Activated naive CD4-positive, alpha-beta T cell treated with anti-CD3 and anti-CD28 coated beads, Interleukin-2, amount 50 U/mL, for 24 hours (primary cell): ENCODE measurements around the gene MDH1.

ENCODE experiments used
- H3K27ac Mint-ChIP-seq: one replicate; pipeline ENCODE4 v1.8.0; 2021; ENCODE audit warnings: mild to moderate bottlenecking, mixed read lengths
- H3K27me3 Mint-ChIP-seq: one replicate; pipeline ENCODE4 v1.8.0; 2021; ENCODE audit warnings: mixed read lengths
- H3K36me3 Mint-ChIP-seq: one replicate; pipeline ENCODE4 v1.8.0; 2021; ENCODE audit warnings: mixed read lengths
- H3K4me1 Mint-ChIP-seq: one replicate; pipeline ENCODE4 v1.8.0; 2021; ENCODE audit warnings: mixed read lengths
- H3K4me3 Mint-ChIP-seq: one replicate; pipeline ENCODE4 v1.8.0; 2021; ENCODE audit warnings: mild to moderate bottlenecking, mixed read lengths
- H3K9me3 Mint-ChIP-seq: one replicate; pipeline ENCODE4 v1.8.0; 2021; ENCODE audit warnings: mixed read lengths

MDH1 gene

DNA sequence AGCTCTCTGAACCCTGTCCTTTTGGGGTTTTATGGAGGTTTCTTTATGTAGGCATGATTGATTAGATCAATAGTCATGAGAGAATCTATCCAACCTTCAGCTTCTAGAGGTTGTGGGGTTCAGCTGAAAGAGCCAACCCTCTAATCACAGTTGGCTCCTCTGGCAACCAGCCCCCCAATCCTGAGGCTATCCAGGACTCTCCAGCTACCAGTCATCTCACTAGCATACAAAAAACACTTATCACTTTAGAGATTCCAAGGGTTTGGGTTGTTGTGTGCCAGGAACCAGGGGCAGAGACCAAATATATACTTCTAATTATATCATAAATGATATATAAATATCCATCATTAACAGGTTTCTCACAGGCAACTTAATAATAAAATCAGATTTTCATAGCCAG, 12.2 kb upstream of the MDH1 start:
- H3K4me1 Mint-ChIP-seq = peaks cover 11% of the 10 kb centered on the region
- peaks cover 5% of the 10 kb centered on the region for H3K9me3 Mint-ChIP-seq
- H3K36me3 Mint-ChIP-seq = peaks cover 14% of the 10 kb centered on the region
- no peaks in the 10 kb centered on the region for H3K27me3 Mint-ChIP-seq
- H3K4me3 Mint-ChIP-seq = no peak overlapping the region
- no peak overlapping the region for H3K27ac Mint-ChIP-seq

DNA sequence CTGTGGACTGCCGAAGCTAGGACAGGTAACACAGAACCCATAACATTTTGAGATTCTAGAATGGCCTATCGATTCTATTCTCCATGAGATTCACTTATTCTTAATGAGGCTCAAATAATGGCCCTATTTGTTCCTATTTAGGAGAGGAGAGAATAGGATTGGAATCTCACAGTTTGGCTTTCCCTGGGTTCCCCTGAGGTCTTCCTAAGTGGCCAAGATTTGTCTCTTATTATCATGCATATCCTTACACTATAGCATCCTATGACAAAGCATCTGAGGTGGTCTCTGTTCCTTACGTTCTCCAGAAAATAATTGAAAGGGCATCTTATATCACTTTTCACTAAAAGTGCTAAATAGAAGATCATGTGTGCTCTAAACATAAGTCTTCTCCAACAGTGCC, 10.0 kb upstream of the MDH1 start:
- no peak overlapping the region for H3K4me3 Mint-ChIP-seq
- H3K27ac Mint-ChIP-seq = no peak overlapping the region
- H3K4me1 Mint-ChIP-seq = peaks cover 22% of the 10 kb centered on the region
- peaks cover 5% of the 10 kb centered on the region for H3K9me3 Mint-ChIP-seq
- H3K36me3 Mint-ChIP-seq = peaks cover 10% of the 10 kb centered on the region
- no peaks in the 10 kb centered on the region for H3K27me3 Mint-ChIP-seq

DNA sequence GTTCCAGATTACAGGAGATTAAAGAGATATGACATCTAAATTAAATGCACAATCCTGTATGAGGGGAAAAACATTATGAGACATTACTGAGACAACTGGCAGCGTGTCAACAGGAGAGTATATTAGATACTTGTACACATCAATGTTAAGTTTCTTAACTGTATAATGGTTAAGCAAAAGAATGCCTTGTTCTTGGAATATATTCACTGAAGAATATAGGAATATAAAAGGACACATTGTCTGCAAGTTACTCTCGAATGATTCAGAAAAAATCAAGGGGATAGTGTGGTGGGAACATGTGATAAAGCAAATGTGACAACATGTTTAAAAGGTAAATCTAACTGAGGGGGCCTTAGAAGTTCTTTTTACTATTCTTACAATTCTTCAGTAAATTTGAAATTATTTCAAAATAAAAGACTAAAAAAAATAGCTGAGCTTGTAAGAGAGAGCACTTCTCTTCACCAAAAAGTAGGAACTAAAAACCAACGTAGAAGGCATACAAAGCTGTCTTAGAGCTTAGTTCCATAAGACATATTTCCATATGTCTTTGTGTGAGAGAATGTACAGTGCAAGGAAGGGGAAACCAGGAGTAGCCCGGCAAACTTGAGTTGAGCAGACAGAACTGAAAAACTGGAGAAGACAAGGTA, 8.0 kb upstream of the MDH1 start:
- Mint-ChIP-seq H3K27ac (no peak overlapping the region), H3K4me1 (peaks cover 22% of the 10 kb centered on the region), H3K36me3 (peaks cover 7% of the 10 kb centered on the region), H3K4me3 (no peak overlapping the region), H3K9me3 (no peaks in the 10 kb centered on the region), H3K27me3 (no peaks in the 10 kb centered on the region)

DNA sequence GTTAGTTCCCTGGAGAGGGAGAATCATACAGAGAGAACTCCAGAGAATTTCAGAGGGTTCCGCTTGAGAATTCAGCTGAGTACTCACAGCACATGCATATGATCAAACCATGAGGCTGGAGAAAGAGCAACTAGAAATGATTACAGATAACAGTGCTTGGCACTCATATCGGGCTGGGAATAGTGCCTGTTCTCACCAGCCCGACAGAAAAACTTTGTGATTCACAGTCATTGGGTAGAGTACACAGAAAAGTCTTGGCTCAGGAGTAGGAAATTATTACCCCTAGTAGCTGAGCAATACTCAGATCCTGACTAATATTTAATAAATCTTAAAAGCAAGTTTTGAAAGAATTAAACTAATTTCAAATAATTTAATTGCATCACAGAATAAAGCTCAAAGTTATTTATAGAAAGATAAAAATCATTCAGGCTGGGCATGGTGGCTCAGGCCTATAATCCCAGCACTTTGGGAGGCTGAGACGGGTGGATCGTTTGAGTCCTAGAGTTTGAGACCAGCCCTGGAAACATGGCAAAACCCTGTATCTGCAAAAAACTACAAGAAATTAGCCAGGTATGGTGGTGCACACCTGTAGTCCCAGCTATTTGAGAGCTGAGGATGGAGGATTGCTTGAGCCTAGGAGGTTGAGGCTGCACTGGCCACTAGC, 7.3 kb upstream of the MDH1 start:
- Mint-ChIP-seq H3K36me3 (peaks cover 7% of the 10 kb centered on the region), H3K27me3 (no peaks in the 10 kb centered on the region), H3K9me3 (no peaks in the 10 kb centered on the region), H3K27ac (no peak overlapping the region), H3K4me1 (peaks cover 22% of the 10 kb centered on the region), H3K4me3 (no peak overlapping the region)

DNA sequence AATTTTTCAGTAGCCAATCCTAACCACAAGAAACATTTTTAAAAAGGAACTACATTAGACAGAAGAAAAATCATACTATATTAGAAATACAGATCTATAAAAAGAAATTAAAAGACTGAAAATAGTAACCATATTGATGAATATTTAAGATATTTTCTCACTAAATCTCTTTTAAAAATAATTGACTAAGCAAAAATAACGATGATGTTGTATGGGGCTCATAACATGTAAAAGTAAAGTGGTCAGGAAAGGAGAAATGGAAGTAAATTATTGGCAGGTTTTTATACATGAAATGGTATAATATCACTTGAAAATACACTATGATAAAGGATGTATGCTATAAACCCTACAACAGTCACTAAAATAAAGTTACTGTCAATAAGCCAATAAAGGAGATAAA, 5.9 kb upstream of the MDH1 start:
- peaks cover 34% of the 10 kb centered on the region for H3K4me1 Mint-ChIP-seq
- peaks cover 7% of the 10 kb centered on the region for H3K36me3 Mint-ChIP-seq
- no peaks in the 10 kb centered on the region for H3K9me3 Mint-ChIP-seq
- H3K27me3 Mint-ChIP-seq = no peaks in the 10 kb centered on the region
- H3K27ac Mint-ChIP-seq = no peak overlapping the region
- no peak overlapping the region for H3K4me3 Mint-ChIP-seq

DNA sequence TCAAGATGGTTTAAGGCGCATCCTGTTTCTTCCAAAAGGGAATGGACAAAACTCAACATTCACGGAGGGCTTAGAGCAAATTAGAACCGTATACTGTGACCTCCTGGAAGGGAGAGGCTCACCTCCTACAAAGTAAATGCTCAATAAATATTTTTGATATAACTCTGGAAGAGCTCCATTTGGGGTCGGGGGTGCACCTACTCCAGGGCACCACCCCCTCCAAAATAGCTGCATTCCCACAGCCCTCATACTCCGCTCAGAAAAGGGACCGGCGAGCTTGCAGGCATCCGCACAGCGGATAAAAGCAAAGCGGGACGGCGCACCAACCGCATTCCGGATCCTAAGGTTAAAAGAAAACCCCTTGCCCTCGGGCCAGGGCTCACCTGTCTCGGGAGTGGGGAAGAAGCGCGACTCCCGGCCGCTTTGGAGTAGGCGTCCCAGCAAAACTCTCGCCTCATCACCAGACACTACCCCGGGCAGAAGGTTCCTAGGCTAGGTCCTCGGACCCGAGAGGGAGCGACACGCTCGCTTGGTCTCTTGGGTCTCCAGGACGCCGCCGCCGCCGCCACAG, 864 bp upstream of the MDH1 start:
- Mint-ChIP-seq H3K9me3 (no peaks in the 10 kb centered on the region), H3K36me3 (no peaks in the 10 kb centered on the region), H3K27me3 (no peaks in the 10 kb centered on the region), H3K4me1 (peaks cover 38% of the 10 kb centered on the region), H3K4me3 (peak overlapping the region; percentile 94), H3K27ac (peak overlapping the region; percentile 85)

DNA sequence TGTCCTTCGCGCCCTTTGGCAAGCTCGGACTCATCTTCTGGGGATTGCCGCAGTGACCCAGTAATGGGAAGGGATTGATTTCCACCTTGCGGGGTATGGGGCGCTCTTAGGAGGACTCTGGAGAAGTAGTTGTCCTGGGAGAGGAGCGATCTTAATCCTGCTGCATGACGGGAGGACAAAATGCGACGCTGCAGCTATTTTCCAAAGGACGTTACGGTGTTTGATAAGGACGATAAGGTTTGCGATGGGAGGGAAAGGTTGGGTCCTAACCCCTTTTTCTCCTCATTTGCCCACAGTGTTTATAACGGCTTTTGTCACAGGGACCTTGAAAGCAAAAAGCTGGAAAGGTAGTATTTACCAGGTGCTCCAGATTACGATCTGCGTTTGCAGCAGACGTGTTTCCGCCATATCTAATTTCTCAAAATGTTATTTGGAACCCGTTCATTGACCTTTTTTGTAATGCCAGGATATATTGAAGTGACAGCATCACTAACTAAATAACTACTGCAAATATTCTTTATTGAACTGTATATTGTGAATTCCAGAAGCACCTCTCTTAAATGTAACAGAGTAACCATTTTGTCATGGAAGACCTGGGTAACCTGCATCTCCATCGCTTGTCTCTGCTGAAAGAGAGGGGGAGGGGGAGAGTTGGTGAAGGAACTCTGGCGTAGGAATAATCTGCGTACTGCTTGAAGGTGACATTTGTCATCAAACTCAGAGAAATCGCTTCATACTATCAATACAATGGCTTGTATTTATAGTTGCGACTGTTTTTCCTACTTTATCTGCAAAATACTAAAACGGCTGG, 590 bp downstream of the MDH1 start:
- Mint-ChIP-seq H3K4me1 (peaks cover 48% of the 10 kb centered on the region), H3K9me3 (no peaks in the 10 kb centered on the region), H3K4me3 (peak overlapping the region; percentile 94), H3K27ac (peak overlapping the region; percentile 85), H3K27me3 (no peaks in the 10 kb centered on the region), H3K36me3 (peaks cover 3% of the 10 kb centered on the region)

DNA sequence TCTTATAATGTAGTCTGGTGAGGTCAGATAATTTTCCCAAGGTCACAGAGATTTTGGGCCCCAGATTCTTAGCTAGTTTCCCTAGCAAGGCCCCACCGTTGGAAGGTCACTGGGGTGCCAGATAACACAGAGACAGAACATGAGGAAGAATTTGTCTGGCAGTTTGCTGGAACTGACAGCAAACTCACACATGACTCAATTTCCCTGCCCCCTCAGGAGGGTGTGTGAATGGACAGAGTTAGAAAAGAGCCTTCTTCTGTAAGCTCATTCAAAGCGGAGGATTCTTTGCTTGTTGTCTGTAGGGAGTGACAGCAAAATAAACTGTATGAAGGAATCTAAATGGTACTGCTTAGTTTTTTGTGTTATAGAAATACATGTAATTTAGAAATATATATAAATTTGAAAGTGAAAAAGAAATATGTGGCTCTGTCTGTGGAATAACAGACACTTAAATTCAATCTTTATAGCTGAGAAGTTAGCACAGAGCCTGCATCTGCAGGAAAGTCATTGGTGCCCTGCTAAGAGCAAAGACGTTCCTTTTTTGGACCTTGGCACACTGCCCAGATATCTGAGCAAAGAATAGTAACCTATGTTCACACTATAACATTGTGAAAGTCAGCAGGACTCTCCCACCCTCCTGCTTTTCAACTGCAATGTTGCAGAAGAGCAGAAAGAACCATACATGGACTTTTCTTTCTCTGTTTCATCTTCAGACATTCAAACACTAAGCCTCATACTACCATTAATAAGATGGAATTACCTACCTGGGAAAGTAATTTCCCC, 2.1 kb downstream of the MDH1 start:
- Mint-ChIP-seq H3K9me3 (no peaks in the 10 kb centered on the region), H3K4me3 (peak overlapping the region; percentile 94), H3K27me3 (no peaks in the 10 kb centered on the region), H3K36me3 (peaks cover 4% of the 10 kb centered on the region), H3K27ac (no peak overlapping the region), H3K4me1 (peaks cover 56% of the 10 kb centered on the region)

DNA sequence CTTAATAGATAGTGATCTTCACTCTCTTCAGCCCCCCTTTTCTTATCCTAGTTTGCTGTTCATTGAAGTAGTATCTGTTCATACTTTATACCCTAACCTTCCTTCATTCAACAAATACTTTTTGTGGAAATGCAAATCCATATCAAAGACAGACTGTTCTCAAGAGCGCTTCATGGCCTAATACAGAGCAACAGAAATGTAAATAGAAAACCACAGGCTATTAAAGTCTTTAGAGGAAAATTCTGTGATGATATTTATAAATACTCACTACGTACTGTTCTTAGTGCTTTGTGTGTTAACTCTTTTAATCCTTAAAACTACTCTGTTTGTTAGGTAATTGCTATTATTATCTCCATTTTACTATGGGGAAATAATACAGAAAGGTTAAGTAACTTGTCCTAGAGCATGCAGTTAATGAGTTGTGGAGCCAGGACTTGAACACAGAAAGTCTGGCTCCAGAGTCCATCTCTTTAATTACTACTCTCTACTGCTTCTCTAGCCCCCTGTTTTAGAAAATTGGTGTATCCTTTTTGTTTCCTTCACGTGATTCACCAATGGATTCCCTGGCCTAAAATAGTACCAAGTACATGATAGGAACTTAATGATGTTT, 2.9 kb downstream of the MDH1 start:
- H3K4me3 Mint-ChIP-seq = no peak overlapping the region
- no peaks in the 10 kb centered on the region for H3K9me3 Mint-ChIP-seq
- H3K4me1 Mint-ChIP-seq = peaks cover 61% of the 10 kb centered on the region
- H3K36me3 Mint-ChIP-seq = peaks cover 4% of the 10 kb centered on the region
- no peaks in the 10 kb centered on the region for H3K27me3 Mint-ChIP-seq
- H3K27ac Mint-ChIP-seq = no peak overlapping the region

DNA sequence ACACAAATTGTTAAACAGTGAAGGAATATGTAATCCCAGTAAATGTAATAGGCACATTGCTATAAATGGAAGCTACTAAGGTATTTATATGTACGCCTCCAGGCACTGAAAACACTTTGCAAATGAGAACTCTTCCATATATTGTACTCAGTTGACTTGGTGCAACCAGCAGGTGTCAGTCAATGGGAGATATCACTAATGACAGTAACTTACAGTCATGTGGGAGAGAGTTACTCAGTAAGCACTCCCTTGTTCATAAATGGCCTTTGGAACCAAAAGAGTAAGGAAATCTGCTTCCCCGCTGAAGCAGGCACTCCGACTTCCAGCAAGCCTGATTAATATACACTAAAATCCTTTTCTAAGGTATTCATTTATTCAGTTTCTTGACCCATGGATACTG, 5.9 kb downstream of the MDH1 start:
- H3K4me1 Mint-ChIP-seq = peaks cover 55% of the 10 kb centered on the region
- H3K9me3 Mint-ChIP-seq = no peaks in the 10 kb centered on the region
- no peak overlapping the region for H3K4me3 Mint-ChIP-seq
- H3K27me3 Mint-ChIP-seq = no peaks in the 10 kb centered on the region
- peaks cover 11% of the 10 kb centered on the region for H3K36me3 Mint-ChIP-seq
- no peak overlapping the region for H3K27ac Mint-ChIP-seq

DNA sequence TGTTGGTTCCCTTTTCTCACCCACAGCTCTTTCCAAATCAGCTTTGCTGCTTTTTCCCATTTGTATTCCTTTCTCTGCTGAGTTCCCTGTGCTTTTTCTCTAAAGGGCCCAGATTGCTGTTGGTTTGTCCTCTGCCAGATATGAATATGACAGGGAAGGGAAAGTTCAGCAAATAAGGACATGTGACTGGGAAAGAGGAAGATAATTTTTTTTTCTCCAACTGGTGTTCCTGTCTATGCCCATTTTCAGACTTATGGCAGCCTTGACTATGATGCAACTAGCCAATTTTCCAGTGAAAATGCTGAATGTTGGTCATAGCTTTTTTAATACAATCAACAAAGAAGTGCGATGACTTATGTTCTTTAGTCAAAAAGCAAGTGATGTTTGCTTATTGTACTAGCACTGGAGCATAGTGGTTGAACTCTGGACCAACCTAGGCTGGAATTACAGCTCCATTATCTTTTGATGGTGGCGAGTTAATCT, 7.7 kb downstream of the MDH1 start:
- H3K27ac Mint-ChIP-seq = no peak overlapping the region
- peaks cover 13% of the 10 kb centered on the region for H3K36me3 Mint-ChIP-seq
- no peak overlapping the region for H3K4me3 Mint-ChIP-seq
- peaks cover 40% of the 10 kb centered on the region for H3K4me1 Mint-ChIP-seq
- no peaks in the 10 kb centered on the region for H3K9me3 Mint-ChIP-seq
- H3K27me3 Mint-ChIP-seq = no peaks in the 10 kb centered on the region

DNA sequence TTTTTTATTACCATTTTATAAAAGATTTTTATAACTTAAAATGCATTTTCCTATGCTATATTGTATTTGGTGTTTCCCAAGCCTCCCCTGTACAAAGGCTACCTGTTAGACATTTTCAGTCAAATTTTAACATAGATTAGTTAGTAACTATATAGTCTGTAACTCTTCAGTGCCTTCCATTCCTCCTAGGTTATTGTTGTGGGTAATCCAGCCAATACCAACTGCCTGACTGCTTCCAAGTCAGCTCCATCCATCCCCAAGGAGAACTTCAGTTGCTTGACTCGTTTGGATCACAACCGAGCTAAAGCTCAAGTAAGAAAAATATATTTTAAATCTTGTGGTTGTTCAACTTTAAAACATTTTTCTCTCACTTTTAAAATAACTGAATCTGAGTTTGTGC, 10.2 kb downstream of the MDH1 start:
- H3K36me3 Mint-ChIP-seq = peaks cover 18% of the 10 kb centered on the region
- H3K9me3 Mint-ChIP-seq = no peaks in the 10 kb centered on the region
- no peak overlapping the region for H3K27ac Mint-ChIP-seq
- H3K4me1 Mint-ChIP-seq = peaks cover 26% of the 10 kb centered on the region
- H3K27me3 Mint-ChIP-seq = no peaks in the 10 kb centered on the region
- no peak overlapping the region for H3K4me3 Mint-ChIP-seq

DNA sequence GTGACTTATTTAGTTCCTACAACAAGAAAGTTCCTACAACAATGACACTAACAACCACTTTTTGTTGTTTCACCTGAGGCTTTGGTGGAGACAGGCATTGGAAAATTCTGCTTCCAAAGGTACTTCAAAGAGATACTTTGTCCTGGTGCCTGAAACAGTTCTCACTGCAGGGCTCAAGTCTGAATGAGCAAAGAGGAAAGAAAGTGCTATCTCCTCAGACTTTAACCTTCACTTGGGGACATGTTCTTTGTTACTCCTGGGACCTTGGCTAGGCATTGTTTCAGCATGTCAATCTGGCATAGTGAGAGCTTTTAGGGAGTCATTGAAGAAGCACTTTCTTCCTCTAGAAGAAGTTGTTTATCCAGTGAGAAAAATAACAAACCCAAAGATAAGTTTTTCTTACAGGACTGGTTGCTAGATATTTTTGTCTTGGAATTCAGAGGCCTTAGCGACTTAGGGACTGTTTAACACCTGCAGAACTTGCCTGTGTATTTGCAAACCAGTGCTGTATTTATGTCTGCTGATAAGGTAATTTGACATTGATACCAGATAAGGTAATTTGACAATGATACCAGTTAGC, 12.2 kb downstream of the MDH1 start:
- H3K27ac Mint-ChIP-seq = no peak overlapping the region

DNA sequence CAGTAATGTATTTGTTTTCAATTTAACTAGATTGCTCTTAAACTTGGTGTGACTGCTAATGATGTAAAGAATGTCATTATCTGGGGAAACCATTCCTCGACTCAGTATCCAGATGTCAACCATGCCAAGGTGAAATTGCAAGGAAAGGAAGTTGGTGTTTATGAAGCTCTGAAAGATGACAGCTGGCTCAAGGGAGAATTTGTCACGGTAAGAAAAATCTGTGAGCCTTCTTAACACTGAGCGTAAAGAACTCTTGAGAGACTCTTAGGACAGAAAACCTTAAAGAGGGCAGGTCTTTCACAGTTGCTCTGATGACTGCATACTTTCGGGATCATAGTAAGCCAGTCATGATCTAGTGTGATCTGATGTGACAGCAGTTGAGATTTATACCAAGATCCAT, 15.9 kb downstream of the MDH1 start:
- Mint-ChIP-seq H3K36me3 (peaks cover 19% of the 10 kb centered on the region), H3K9me3 (no peaks in the 10 kb centered on the region), H3K27me3 (no peaks in the 10 kb centered on the region), H3K4me3 (no peak overlapping the region), H3K27ac (peak overlapping the region; percentile 46), H3K4me1 (no peaks in the 10 kb centered on the region)

More for the DNA sequence above, 12.2 kb downstream of the MDH1 start:
- Mint-ChIP-seq H3K36me3 (peaks cover 23% of the 10 kb centered on the region), H3K4me3 (no peak overlapping the region), H3K27me3 (no peaks in the 10 kb centered on the region), H3K9me3 (no peaks in the 10 kb centered on the region), H3K4me1 (peaks cover 14% of the 10 kb centered on the region)
